HG02970 (cell line): ENCODE data around the gene ITM2C.

Experiments
- ATAC-seq: cut with Tn5 transposase; IDR thresholded peaks from one replicate; pipeline ENCODE4 v1.9.1; 2021; ENCODE audit warnings: mild to moderate bottlenecking, moderate library complexity, moderate number of reproducible peaks; ENCODE audit not compliant: unreplicated experiment, low FRiP score

Gene ITM2C

GRCh38 chr2:230849633-230850357 is 14.9 kb upstream of the ITM2C start:
- ATAC-seq: no peak

GRCh38 chr2:230850358-230850658 is 14.4 kb upstream of the ITM2C start:
- no peak for ATAC-seq

GRCh38 chr2:230852113-230852512 is 12.6 kb upstream of the ITM2C start:
- ATAC-seq: no peak

GRCh38 chr2:230861552-230862255 is 3.0 kb upstream of the ITM2C start:
- no peak for ATAC-seq

- no peak for ATAC-seq
Observed at GRCh38 chr2:230862292-230862691, 2.5 kb upstream of the ITM2C start.

- ATAC-seq: no peak
Observed at GRCh38 chr2:230863031-230863430, 1.7 kb upstream of the ITM2C start.

- no peak for ATAC-seq
Observed at GRCh38 chr2:230863442-230864121, 1.2 kb upstream of the ITM2C start.

- ATAC-seq: no peak
Observed at GRCh38 chr2:230864122-230864604, 579 bp upstream of the ITM2C start.

- no peak for ATAC-seq
Observed at GRCh38 chr2:230865307-230865765, 594 bp downstream of the ITM2C start.

- no peak for ATAC-seq
Observed at GRCh38 chr2:230865766-230866755, 1.3 kb downstream of the ITM2C start.

- ATAC-seq: no peak
Observed at GRCh38 chr2:230866756-230867523, 2.2 kb downstream of the ITM2C start.

GRCh38 chr2:230868161-230868946 is 3.6 kb downstream of the ITM2C start:
- no peak for ATAC-seq

- ATAC-seq: no peak
Observed at GRCh38 chr2:230868947-230869913, 4.5 kb downstream of the ITM2C start.

- no peak for ATAC-seq
Observed at GRCh38 chr2:230869914-230870543, 5.3 kb downstream of the ITM2C start.

GRCh38 chr2:230870544-230871360 is 6.0 kb downstream of the ITM2C start:
- ATAC-seq: no peak
